ENCODE measurements around the gene ST6GALNAC2.

ST6GALNAC2 gene

GRCh38 chr17:76553178-76553908 lies 32.3 kb downstream of the ST6GALNAC2 start:
- DNase-seq = no peak

- no peak for DNase-seq
Measured at GRCh38 chr17:76551685-76552084, 34.0 kb downstream of the ST6GALNAC2 start.

GRCh38 chr17:76550712-76551615 lies 34.7 kb downstream of the ST6GALNAC2 start:
- DNase-seq = no peak

- no peak for DNase-seq
Measured at GRCh38 chr17:76549539-76549938, 36.1 kb downstream of the ST6GALNAC2 start.

- DNase-seq = no peak
Measured at GRCh38 chr17:76549215-76549518, 36.5 kb downstream of the ST6GALNAC2 start.

- DNase-seq = no peak
Measured at GRCh38 chr17:76548378-76549214, 37.1 kb downstream of the ST6GALNAC2 start.

- DNase-seq = no peak
Measured at GRCh38 chr17:76547642-76548202, 37.9 kb downstream of the ST6GALNAC2 start.

- no peak for DNase-seq
Measured at GRCh38 chr17:76547183-76547641, 38.4 kb downstream of the ST6GALNAC2 start.

- DNase-seq = peak; percentile 57
Measured at GRCh38 chr17:76546556-76547182, 39.0 kb downstream of the ST6GALNAC2 start.

GRCh38 chr17:76545918-76546555 lies 39.6 kb downstream of the ST6GALNAC2 start:
- no peak for DNase-seq

GRCh38 chr17:76544546-76545365 lies 40.9 kb downstream of the ST6GALNAC2 start:
- DNase-seq = no peak

- DNase-seq = no peak
Measured at GRCh38 chr17:76543826-76544545, 41.7 kb downstream of the ST6GALNAC2 start.

GRCh38 chr17:76543482-76543825 lies 42.2 kb downstream of the ST6GALNAC2 start:
- DNase-seq = no peak

- no peak for DNase-seq
Measured at GRCh38 chr17:76542984-76543383, 42.7 kb downstream of the ST6GALNAC2 start.

- no peak for DNase-seq
Measured at GRCh38 chr17:76542566-76542971, 43.1 kb downstream of the ST6GALNAC2 start.

- DNase-seq = no peak
Measured at GRCh38 chr17:76541739-76542454, 43.8 kb downstream of the ST6GALNAC2 start.

- DNase-seq = no peak
Measured at GRCh38 chr17:76540381-76541300, 45.0 kb downstream of the ST6GALNAC2 start.

GRCh38 chr17:76539631-76540271 lies 45.9 kb downstream of the ST6GALNAC2 start, which contains the start of gene PRCD:
Gene PRCD (plus strand): TSS chr17:76540044. CDS start chr17:76540142, 98 bp downstream.
- DNase-seq = no peak
